Middle frontal gyrus (tissue), 1 donor: Measurements from ENCODE around the gene HSPB8.

Source experiments
- DNase-seq: peaks from one replicate; pipeline ENCODE4 v3.0.0-alpha.2; 2015; ENCODE audit warnings: low spot score; ENCODE audit errors: extremely low spot score

The HSPB8 gene

DNA sequence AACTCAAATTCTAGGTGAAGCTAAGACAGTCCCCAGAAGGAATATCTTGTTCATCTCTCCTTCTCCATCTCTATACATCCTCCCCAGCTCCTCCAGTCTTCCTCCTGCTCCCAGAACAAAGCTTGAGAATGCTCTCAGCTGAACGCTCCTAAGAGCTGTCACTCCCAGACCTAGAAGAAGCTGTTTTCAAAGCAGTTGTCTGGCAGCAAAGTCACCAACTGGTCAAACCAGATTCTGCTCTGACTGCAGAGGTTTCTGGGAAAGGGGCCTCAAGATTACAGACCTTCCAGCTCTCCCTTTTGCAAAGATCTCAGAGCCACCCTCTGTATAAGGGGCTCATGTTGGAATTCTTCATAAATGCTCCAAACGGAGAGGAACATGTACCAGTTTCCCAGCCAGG, 9.6 kb upstream of the HSPB8 start:
- no peak for DNase-seq

DNA sequence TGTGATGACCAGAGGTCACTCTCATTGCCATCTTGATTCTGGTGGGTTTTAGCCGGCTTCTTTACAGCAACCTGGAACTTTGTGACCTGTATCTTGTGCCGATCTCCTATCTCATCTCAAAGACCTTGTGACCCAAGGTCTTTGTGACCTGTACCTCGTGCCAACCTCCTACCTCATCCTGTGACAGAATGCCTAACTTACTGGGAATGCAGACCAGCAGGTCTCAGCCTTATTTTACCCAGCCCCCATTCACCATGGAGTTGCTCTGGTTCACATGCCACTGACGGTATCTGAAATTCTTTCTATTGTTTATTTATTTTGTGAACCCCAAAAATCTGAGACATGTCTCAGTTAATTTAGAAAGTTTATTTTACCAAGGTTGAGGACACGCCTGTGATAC, 7.4 kb upstream of the HSPB8 start:
- no peak for DNase-seq

DNA sequence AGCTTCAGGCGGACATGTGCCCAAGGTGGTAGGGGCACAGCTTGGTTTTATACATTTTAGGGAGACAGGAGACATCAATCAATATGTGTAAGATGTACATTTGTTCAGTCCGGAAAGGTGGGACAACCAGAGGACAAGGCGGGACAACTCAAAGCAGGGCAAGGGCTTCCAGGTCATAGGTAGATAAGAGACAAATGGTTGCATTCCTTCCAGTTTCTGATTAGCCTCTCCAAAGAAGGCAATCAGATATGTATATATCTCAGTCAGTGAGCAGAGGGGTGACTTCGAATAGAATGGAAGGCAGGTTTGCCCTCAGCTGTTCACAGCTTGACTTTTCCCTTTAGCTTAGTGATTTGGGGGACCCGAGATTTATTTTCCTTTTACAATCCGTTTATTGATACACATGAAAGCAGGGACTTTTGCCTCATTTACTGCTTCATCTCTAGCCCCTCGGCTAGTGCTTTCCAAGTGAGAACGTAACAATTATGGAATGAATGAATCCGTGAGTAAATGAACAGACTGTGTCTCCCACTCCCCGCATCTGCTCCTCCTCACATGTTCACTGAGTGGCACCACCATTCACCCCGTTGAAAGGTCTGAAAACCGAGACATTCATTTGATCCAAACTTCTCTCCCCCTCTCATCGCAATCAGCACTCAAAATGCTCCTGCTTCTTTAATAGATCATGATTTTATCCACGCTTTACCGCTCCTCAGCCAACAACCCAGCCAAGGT, 6.9 kb upstream of the HSPB8 start:
- no peak for DNase-seq

DNA sequence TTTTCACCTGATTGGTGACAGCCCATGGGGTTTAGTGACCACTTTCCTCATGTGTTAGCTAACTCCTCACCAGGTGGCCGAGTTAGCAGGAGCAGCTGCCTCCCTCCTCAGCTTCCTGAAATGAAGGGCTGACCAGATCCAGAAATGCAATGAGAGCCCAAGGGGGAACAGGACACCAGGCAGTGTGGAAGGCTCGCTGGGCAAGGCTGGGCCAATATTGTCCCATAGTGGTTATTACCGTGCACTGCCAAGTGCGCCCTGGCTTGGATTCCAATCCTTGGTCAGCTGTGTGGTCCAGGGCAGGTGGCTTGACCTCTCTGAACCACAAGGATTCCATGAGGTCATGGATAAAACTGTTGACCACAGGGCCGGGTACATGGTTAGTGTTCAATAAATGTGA, 3.6 kb upstream of the HSPB8 start:
- DNase-seq: no peak

DNA sequence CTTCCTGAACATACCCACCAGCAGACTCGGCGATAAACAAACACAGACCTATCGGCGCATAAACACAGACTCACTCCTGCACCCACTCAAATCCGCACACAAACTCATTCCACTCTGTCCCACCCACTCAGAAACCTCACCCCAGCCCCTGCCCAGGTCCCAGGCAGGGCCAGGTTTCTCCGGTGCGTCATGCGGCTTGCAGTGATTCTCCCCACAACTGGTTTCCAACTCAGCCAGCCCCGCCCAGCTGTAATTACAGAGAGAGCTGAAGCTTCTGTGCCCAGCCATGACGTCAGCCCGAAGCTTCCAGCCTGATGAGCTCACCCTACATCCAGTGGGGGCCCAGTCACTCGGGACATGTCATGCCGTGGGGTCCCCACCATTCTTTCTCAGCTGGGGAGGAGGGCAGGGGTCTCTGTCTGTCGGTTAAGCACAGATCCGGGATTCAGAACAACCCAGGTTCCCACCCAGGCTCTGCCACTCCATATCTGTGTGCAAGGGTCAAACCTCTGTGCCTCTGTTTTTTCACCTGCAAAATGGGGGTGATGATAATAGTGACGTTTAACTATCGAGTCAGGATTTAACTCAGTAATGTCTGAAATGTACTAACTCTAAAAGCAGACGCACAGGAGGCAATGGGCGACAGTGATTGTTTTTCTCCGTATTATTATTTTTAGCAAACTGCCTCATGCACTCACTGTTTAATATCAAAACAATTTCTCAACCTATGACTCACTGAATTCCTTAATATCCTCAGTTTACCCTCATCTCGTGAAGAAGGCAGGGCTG, 2.3 kb upstream of the HSPB8 start:
- DNase-seq: no peak

DNA sequence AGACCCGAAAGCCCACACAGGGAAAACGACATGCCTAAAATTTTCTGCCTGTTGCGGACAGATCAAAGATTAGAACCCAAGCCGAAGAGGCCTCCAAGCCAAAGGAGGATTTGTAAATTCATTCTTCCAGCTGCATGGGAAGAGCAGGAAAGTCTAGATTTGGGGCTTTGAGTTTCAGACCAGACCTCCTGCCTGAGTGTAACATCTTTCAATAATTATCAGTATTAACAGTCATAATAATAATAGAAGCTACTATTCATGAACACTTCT, 1.7 kb upstream of the HSPB8 start:
- DNase-seq: no peak

DNA sequence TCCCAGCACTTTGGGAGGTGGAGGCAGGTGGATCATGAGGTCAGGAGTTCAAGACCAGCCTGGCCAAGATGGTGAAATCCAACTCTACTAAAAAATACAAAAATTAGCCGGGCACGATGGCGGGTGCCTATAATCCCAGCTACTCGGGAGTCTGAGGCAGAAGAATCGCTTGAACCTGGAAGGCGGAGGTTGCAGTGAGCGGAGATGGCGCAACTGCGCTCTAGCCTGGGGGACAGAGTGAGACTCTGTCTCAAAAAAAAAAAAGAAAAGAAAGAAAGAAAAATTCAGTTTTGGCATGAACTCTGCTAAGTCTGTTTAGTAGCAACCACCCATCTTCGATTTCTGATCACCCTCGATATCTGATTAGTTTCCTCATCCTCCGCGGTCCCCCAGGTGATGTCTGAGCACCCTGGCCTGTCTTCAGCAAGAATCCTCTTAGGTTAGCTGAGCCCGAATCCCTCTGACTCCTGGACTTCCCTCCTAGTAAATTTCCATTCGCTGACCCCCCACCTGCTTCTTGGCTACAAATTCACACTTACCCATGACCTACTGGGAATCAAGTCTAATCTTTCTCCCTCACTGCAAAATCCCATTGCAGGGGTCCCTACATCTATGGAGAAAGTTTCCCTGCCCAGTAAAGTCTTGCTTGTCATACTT, 879 bp upstream of the HSPB8 start:
- no peak for DNase-seq

DNA sequence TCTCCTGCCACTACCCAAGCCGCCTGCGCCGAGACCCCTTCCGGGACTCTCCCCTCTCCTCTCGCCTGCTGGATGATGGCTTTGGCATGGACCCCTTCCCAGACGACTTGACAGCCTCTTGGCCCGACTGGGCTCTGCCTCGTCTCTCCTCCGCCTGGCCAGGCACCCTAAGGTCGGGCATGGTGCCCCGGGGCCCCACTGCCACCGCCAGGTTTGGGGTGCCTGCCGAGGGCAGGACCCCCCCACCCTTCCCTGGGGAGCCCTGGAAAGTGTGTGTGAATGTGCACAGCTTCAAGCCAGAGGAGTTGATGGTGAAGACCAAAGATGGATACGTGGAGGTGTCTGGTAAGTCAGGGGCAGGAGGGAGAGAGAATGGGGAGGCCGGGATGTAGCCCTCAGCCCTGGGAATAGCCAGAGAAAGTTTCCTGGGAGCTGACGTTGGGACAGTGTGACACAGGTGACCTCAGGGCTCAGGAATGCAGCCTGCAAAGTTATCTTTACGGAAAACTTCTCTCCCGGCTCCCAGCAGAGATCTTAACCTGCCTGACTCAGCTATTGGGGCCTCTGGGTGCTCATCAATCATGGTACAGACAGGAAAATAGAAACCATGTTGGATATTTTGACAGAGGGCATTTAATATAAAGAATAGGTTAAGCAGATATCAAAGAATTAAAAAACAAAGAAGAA, 747 bp downstream of the HSPB8 start:
- DNase-seq: no peak

DNA sequence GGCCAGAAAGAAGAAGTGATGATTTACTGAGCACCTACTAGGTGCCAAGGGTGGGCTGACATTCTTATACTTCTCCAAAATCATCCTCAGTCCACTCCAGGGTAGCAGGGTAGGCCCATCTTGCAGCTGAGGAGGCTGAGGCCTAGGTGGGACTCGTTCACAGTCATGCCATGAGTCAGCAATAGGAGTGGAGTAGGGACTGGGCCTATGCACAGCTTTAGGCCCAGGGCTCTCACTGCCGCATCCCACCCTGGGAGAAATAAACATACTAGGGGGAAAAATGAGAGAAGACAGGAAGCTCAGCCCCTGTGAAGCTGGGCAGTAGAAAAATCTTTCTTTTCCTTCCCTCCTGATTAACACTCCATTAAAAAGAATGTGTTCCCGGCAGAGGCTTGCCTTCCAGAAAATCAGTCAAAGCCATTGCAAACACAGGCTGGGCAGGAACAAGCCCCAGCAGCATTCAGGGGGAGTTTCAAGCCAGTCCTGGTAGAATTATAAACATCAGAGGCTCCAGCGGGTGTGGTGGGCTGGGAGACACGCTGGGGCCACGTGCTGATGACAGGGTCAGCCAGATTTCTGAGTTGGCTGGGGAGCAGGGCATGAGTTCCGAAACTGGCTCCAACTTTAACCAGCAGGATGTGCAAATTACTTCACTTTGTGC, 1.8 kb downstream of the HSPB8 start:
- DNase-seq: no peak

DNA sequence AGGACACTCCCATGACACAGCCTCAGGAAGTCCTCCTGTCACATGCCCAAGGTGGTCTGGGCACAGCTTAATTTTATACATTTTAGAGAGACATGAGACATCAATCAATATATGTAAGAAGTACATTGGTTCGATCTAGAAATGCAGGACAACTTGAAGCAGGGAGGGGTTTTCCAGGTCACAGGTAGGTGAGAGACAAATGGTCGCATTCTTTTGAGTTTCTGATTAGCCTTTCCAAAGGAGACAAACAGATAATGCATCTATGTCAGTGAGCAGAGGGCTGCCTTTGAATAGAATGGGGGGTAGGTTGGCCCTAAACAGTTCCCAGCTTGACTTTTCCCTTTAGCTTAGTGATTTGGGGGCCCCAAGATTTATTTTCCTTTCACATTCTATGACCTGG, 2.5 kb downstream of the HSPB8 start:
- no peak for DNase-seq

DNA sequence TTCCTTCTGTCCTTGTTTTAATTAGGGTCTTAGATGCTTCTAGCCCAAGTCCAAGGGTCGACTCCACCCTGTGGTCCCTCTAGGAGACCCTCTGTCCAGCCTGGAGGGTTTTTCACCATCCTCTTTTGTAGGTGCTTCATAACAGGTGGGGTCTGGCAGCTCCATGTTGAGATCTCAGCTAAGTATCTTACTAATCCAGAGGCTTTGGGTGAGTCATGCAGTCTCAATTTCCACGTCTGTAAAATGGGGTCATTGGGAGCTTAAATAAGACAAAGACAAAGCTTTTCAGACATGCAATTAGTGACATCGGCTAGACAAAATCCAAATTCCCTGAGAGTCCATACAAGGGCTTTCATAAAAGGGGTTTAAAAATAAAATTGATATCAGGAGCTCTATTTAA, 3.2 kb downstream of the HSPB8 start:
- DNase-seq: no peak

DNA sequence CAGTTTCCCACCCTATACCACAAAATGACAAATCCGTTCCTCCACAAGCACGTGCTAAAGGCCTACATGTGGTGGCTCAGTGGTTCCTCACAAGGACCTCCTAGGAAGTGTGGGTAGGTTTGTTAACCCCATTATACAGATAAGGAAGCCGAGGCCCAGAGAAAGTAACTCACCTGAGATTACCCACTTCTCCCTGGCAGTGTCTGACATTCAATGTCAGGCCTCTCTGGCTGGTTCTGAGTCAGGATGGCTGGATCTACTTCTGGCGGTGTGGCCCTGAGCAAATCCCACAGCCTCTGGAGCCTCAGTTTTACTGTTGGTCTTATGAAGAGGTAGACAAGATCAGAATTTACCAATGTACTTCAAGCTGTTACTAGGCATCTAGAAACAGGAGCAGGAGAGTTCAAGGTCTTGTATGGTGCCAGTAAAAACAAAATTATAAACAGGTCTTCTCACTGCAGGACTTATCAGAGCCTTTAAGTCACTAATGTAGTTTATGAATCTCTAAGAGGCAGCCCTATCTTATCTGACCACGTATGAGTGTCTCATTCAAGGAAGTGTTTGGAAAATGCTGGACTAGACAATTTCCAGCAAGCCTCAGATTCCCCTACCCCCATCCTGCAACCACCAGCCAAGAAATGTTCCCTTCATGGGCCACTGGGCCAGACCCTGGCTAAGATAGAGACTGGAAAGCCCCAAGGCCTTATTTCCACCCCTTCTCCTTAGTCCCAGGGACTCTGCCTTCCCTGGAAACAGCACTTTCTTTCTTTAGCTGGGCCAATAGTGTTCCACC, 4.2 kb downstream of the HSPB8 start:
- DNase-seq: no peak

DNA sequence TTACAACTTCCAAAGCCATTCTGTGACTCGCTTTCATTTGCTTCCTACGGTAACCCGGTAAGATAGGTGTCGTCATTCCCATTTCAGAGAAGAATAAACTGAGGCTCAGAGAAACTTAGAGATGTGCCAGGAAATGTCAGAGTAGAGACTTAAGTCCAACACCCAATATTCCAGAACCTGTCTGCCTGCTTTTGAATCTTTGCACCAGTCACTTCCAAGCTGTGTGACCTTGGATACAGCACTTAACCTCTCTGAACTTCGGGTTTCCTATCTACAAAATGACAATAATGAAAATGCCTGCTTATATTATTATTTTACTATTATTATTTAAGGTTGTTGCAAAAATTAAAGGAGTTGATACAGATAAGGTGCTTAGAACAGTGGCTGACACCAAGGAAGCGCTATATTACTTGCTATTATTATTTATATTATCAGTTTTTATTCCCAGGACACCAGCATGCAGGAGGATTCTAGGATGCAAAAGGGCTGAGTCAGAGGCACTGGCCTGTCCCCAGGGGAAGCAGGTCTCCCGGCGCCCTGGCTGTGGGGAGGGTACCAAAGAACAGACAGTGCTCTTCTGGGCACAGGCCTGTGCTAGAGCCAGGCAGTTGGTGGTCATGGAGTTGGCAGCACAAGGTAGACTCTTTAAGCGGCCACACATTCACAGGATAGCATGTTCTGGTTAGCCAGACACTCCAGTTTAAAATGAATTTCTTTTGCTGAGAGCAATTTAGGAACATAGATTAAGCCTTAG, 5.4 kb downstream of the HSPB8 start:
- DNase-seq: no peak

DNA sequence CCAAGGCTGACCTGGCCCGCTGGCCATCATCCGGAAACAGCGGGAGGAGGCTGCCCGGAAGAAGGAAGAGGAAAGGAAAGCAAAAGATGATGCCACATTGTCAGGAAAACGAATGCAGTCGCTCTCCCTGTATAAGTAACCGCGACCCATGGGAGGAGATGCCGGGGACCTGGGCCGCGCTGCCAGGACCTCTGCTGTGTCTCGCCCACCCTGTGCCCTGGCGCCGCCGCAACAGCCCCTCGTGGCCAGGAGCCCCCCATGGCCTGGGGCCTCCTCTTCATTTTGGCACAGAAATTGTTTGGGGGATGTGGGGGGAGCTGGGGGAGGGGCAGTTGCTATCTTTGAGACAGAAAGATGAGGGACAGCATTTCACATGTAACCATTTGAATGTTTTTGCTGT, 16.5 kb downstream of the HSPB8 start:
- DNase-seq: no peak

DNA sequence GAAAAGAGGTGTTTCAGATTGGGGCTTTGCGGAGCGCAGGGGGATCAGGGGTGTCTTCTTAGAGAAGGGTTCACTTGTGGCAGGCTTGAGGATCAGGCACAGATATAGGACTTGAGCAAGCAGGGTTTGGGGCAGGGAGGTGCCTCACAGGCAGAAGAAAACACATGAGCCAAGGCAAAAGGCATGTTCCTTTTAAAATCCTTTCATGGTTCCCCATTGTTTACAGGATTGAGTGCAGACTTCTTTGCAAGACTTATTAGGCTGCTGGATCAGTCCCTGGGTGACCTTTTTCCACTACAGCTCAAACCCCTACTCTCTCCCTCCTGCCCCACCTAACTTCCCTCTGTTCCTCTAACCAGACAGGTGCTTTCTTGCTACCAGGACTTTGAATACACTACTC, 19.7 kb downstream of the HSPB8 start:
- DNase-seq: no peak

DNA sequence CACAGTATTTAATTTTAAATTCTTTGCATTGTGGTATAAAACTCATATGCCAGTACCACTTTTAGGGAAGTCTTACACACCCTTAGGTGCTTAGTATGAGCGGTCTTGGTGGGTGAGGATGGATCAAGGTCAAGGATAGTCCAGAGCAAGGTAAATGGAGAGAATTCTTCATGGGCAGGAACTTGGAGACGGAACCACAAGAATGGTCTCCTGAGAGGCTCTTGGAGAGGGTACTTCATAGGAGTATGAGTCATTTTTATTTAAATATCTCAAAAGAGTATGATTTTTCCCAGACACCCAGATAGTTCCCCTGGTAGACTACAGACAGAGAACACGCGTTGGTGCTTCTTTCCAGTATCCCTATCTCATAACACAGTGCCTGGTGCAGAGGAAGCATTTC, 21.9 kb downstream of the HSPB8 start:
- no peak for DNase-seq

DNA sequence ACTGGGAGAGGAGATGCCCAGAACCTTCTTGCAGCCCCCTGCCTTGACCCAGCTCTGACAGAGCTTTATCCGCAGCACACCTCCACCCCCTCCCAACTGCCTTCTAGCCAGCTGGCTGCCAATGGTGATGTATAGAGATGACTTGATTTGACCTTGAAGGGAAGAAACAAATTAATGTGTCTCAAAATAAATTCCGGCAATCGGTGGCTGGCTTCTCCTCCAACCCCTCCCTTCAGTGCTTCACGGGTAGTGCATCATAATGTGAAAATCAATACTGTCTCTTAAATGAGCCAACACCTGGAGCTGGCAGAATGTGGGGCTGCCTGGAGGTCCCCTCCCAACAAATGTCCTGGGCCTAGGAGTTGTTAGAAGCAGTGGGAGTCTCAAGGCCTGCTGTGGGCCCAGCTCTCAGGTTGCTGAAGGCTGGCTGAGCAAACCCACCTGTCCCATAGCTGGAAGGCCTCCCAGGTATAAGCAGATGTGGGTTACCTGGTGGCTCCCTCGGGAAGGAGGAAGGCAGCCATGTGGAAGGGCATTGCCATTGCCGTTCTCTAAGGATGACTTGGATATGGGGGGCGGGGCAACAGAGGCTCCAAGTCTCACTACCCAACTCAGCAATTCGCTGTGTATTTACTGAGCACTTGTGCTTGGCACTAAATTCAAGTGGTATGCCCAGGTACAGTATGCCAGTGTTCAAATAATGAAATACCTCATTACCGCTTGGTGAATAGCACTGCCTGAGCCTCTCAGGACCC, 23.2 kb downstream of the HSPB8 start:
- DNase-seq: no peak

DNA sequence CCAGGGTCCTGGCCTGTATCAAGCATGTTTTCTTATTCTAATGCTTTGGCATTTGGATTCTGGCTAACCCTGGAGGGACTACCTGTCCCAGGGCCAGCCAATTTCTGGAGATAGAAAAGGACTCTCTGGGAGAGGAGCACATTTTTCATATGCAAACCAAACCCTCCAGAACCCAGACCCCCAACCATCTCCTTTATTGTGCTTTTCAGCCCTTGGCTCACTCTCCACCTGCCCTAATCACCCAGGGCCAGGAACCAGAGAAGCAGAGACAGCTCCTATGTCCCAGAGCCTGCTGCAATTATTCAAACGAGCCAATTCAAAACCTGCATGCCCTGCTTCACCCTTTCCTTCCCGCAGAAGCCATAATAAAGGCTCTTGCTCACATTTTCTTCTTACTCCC, 23.8 kb downstream of the HSPB8 start:
- DNase-seq: no peak

DNA sequence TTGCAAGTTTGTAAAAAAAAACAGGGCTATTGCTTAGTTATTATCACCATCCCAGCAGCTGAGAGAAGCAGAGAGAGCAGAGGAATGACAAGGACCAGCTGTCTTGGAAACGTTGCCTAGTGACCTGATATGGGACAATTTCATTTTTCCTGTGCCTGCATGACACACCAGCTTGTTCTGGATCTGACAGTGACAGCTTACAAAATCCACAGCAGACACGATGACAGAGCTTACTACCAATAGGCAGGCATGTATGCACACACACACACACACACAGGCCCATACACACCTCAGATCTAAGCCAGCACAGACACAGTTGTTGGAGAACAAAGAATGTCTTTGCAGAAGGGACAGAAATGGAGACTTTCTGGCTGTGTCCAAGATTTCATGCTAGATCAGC, 25.4 kb downstream of the HSPB8 start:
- DNase-seq: no peak
